ENCODE results near the gene ABHD17A. TPM values are rescaled to one million over a fixed set of nuclear protein-coding genes. Genes with fewer than 3 reads are reported as not detected.

ABHD17A gene
- total RNA-seq, 2 donors from 2014 or later, result 49.9 to 51.4 TPM

GRCh38 chr19:1828279-1829238 lies 56.7 kb downstream of the ABHD17A start:
- no peak for DNase-seq (ENCODE audit: low spot score)
- intact Hi-C loops (cut with DNase I), result no loop called here

GRCh38 chr19:1827566-1828278 lies 57.6 kb downstream of the ABHD17A start:
- intact Hi-C loops (cut with DNase I), result no loop called here
- DNase-seq (ENCODE audit: low spot score), result no peak

Other genes starting within 250 kb of the ABHD17A start
- 10 to 100 TPM; 26.2 to 36.4 TPM for gene TCF3, start 232.9 kb downstream of the ABHD17A start, total RNA-seq
- not detected for gene ONECUT3, start 132.0 kb downstream of the ABHD17A start, total RNA-seq
- gene ATP8B3, start 73.2 kb downstream of the ABHD17A start, total RNA-seq, result 1 to 10 TPM; 1.1 to 2.0 TPM
- 10 to 100 TPM; 22.8 to 27.4 TPM for gene REXO1, start 37.0 kb downstream of the ABHD17A start, total RNA-seq
- 10 to 100 TPM in 1 of 2 donors, 1 to 10 TPM in 1; 9.4 to 16.2 TPM for gene KLF16, start 21.9 kb downstream of the ABHD17A start, total RNA-seq
- 1 to 10 TPM; 3.0 to 3.6 TPM for gene ADAT3, start 19.9 kb upstream of the ABHD17A start, total RNA-seq
- gene SCAMP4, start 19.9 kb upstream of the ABHD17A start, total RNA-seq, result 10 to 100 TPM; 35.6 to 36.6 TPM
- 10 to 100 TPM; 30.2 to 36.9 TPM for gene CSNK1G2, start 55.7 kb upstream of the ABHD17A start, total RNA-seq
- gene BTBD2, start 130.2 kb upstream of the ABHD17A start, total RNA-seq, result 10 to 100 TPM; 44.6 to 52.1 TPM
- 100 to 1,000 TPM in 1 of 2 donors, 10 to 100 TPM in 1; 99.6 to 126 TPM for gene MKNK2, start 165.7 kb upstream of the ABHD17A start, total RNA-seq
- gene MOB3A, start 210.8 kb upstream of the ABHD17A start, total RNA-seq, result 10 to 100 TPM; 55.8 to 57.1 TPM
- 1 to 10 TPM in 1 of 2 donors, under 1 TPM in 1; 0.90 to 2.4 TPM for gene IZUMO4, start 211.4 kb upstream of the ABHD17A start, total RNA-seq

All from posterior vena cava (tissue), 2 donors.